Measurements from ENCODE around the gene SLC4A2.

DNA sequence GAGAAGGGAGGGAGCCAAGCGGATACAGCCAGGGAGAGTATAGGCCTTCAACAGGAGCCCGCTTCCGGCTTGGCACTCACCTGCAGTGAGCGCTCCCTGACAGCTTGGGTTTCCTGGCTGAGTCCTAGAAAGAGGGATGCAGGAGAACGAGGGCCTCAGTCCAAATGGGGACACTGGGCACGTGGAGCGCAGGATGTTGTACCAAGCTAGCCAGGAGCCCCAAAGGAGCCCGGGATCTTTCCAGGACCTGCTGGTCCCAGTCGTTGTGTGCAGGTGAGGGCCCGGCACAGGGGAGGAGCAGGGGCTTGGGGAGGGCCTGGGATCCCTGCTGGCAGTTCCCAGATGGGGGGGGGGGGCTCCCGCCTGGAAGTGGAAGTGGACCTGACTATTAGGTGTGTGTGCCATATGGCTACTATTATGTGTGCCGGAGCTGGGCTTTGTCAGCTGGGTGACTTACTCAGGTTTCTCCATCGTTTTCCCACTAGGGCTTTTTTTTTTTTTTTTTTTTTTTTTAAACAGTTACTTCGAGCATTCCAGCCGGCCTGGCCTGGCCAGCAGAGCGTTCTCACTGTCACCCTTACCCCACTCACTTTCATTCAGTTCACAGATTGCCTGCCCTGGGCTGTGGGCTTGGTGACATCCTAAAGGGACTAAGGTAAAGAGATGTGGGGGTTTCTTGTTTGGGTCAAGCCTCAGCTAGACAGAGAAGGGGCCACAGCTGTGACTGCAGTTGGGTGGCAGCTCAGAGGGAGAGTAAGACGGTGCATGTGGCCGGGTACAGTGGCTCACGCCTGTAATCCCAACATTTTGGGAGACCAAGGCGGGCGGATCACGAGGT is 30.7 kb downstream of the SLC4A2 start:
- TF ChIP-seq YY1 (IDR thresholded peaks at IDR 0.05; ENCODE audit: insufficient read depth, insufficient read length), result no peak
- TF ChIP-seq ZNF274 (IDR thresholded peaks at IDR 0.05; ENCODE audit: low read depth, low read length), result no peak

Measured in NT2/D1 (cell line).